H9 (cell line): Measurements from ENCODE around the gene CRHR1. TPM values are rescaled to one million over a fixed set of nuclear protein-coding genes. Genes with fewer than 3 reads are reported as not detected.

ENCODE experiments used
- DNase-seq: peaks from one replicate; pipeline ENCODE4 v3.0.0-alpha.2; 2017
- H2AFZ ChIP-seq: one replicate; pipeline ENCODE4 v1.6.1; 2013; ENCODE audit warnings: mild to moderate bottlenecking, low read length, control low read depth, moderate library complexity
- H2AK5ac ChIP-seq: 2 replicates; pipeline ENCODE4 v1.6.1; 2013; ENCODE audit warnings: low read length, control low read depth, mixed read lengths; ENCODE audit not compliant: insufficient read length
- H2BK120ac ChIP-seq: one replicate; pipeline ENCODE4 v1.6.1; 2013; ENCODE audit warnings: low read depth, mild to moderate bottlenecking, low read length, control low read depth, inconsistent platforms; ENCODE audit not compliant: poor library complexity, severe bottlenecking
- H2BK12ac ChIP-seq: 2 replicates; pipeline ENCODE4 v1.6.1; 2013; ENCODE audit warnings: low read length, control low read depth, mixed read lengths, low read depth; ENCODE audit not compliant: insufficient read length
- H2BK15ac ChIP-seq: 2 replicates; pipeline ENCODE4 v1.6.1; 2013; ENCODE audit warnings: low read depth, low read length, control low read depth
- H2BK20ac ChIP-seq: one replicate; pipeline ENCODE4 v1.6.1; 2013; ENCODE audit warnings: low read depth, mild to moderate bottlenecking, low read length, control low read depth, inconsistent platforms; ENCODE audit not compliant: poor library complexity, severe bottlenecking
- H2BK5ac ChIP-seq: 2 replicates; pipeline ENCODE4 v1.6.1; 2013; ENCODE audit warnings: low read length, control low read depth, mixed read lengths; ENCODE audit not compliant: insufficient read length
- H3K14ac ChIP-seq: 2 replicates; pipeline ENCODE4 v1.6.1; 2013; ENCODE audit warnings: low read length, control low read depth; ENCODE audit not compliant: insufficient read depth
- H3K18ac ChIP-seq: 2 replicates; pipeline ENCODE4 v1.6.1; 2013; ENCODE audit warnings: low read depth, mild to moderate bottlenecking, mixed read lengths, low read length, control low read depth; ENCODE audit not compliant: insufficient read length
- H3K23ac ChIP-seq: 2 replicates; pipeline ENCODE4 v1.6.1; 2013; ENCODE audit warnings: low read length, control low read depth, mixed read lengths, low read depth; ENCODE audit not compliant: insufficient read length
- H3K23me2 ChIP-seq: 2 replicates; pipeline ENCODE4 v1.6.1; 2013; ENCODE audit warnings: low read depth, mild to moderate bottlenecking, mixed read lengths, low read length, control low read depth; ENCODE audit not compliant: insufficient read length, poor library complexity, severe bottlenecking
- H3K27ac ChIP-seq: 2 replicates; pipeline ENCODE4 v1.5.1; 2013; ENCODE audit warnings: low read length, control low read depth, mixed read lengths, low read depth; ENCODE audit not compliant: insufficient read length
- H3K27me3 ChIP-seq: 2 replicates; pipeline ENCODE4 v1.6.1; 2013; ENCODE audit warnings: low read length, control low read depth, inconsistent platforms; ENCODE audit not compliant: insufficient read depth
- H3K4ac ChIP-seq: 2 replicates; pipeline ENCODE4 v1.6.1; 2013; ENCODE audit warnings: low read depth, mild to moderate bottlenecking, control low read depth, inconsistent platforms, low read length, moderate library complexity
- H3K4me1 ChIP-seq: 2 replicates; pipeline ENCODE4 v1.6.1; 2013; ENCODE audit warnings: low read length, control low read depth, inconsistent platforms; ENCODE audit not compliant: insufficient read depth
- H3K4me2 ChIP-seq: 2 replicates; pipeline ENCODE4 v1.6.1; 2013; ENCODE audit warnings: low read length, control low read depth, mixed read lengths; ENCODE audit not compliant: insufficient read length, insufficient read depth
- H3K56ac ChIP-seq: 2 replicates; pipeline ENCODE4 v1.6.1; 2013; ENCODE audit warnings: low read depth, mild to moderate bottlenecking, mixed read lengths, low read length, control low read depth; ENCODE audit not compliant: insufficient read length
- H3K79me1 ChIP-seq: 2 replicates; pipeline ENCODE4 v1.6.1; 2013; ENCODE audit warnings: low read depth, mild to moderate bottlenecking, moderate library complexity, low read length, control low read depth, inconsistent platforms; ENCODE audit not compliant: insufficient read depth, poor library complexity, severe bottlenecking
- H3K79me2 ChIP-seq: 2 replicates; pipeline ENCODE4 v1.6.1; 2013; ENCODE audit warnings: low read length, control low read depth, inconsistent platforms; ENCODE audit not compliant: insufficient read depth
- H3K9ac ChIP-seq: 2 replicates; pipeline ENCODE4 v1.6.1; 2013; ENCODE audit warnings: low read length, control low read depth, mixed read lengths; ENCODE audit not compliant: insufficient read length; ENCODE audit errors: extremely low read depth
- H3K9me3 ChIP-seq: one replicate; pipeline ENCODE4 v1.6.1; 2013; ENCODE audit warnings: low read depth, low read length, inconsistent platforms; ENCODE audit not compliant: control insufficient read depth
- H3T11ph ChIP-seq: one replicate; pipeline ENCODE4 v1.6.1; 2013; ENCODE audit warnings: mild to moderate bottlenecking, low read length, control low read depth, inconsistent platforms
- H4K20me1 ChIP-seq: one replicate; pipeline ENCODE4 v1.6.1; 2013; ENCODE audit not compliant: control insufficient read depth, insufficient read length, insufficient read depth
- H4K5ac ChIP-seq: 2 replicates; pipeline ENCODE4 v1.6.1; 2013; ENCODE audit warnings: low read depth, mild to moderate bottlenecking, mixed read lengths, low read length, control low read depth; ENCODE audit not compliant: insufficient read length
- H4K8ac ChIP-seq: replicated peaks from 2 replicates; pipeline ENCODE4 v1.6.1; 2013; ENCODE audit warnings: low read length, control low read depth, mixed read lengths, low read depth; ENCODE audit not compliant: insufficient read length
- H4K91ac ChIP-seq: 2 replicates; pipeline ENCODE4 v1.6.1; 2013; ENCODE audit warnings: low read depth, mild to moderate bottlenecking, moderate library complexity, mixed read lengths, low read length, control low read depth; ENCODE audit not compliant: insufficient read length
- H3K27ac Mint-ChIP-seq, 3 experiments: 2 replicates in 2 of 3; 3 replicates in 1 of 3; pipeline ENCODE4 v1.8.0; 2020 to 2021; ENCODE audit warnings: mixed read lengths in 3 of 3, mild to moderate bottlenecking in 1 of 3, moderate library complexity in 1 of 3
- H3K27me3 Mint-ChIP-seq: 2 replicates; pipeline ENCODE4 v1.8.0; 2021; ENCODE audit warnings: low read depth, mild to moderate bottlenecking, moderate library complexity, mixed read lengths
- H3K36me3 Mint-ChIP-seq, 3 experiments: 2 replicates in 2 of 3; 3 replicates in 1 of 3; pipeline ENCODE4 v1.8.0; 2020 to 2021; ENCODE audit warnings: low read depth in 3 of 3, mixed read lengths in 3 of 3; ENCODE audit not compliant: insufficient read depth in 1 of 3
- H3K4me1 Mint-ChIP-seq, 2 experiments: 2 replicates each; pipeline ENCODE4 v1.8.0; 2020; ENCODE audit warnings: mixed read lengths in 2 of 2
- H3K4me3 Mint-ChIP-seq, 2 experiments: 2 replicates in 1 of 2; 3 replicates in 1 of 2; pipeline ENCODE4 v1.8.0; 2020 to 2021; ENCODE audit warnings: mild to moderate bottlenecking in 2 of 2, mixed read lengths in 2 of 2, moderate library complexity in 1 of 2
- H3K9me3 Mint-ChIP-seq, 2 experiments: 2 replicates in 1 of 2; 3 replicates in 1 of 2; pipeline ENCODE4 v1.8.0; 2020; ENCODE audit warnings: mild to moderate bottlenecking in 2 of 2, mixed read lengths in 2 of 2, moderate library complexity in 1 of 2
- WGBS: extraction: QIAGEN DNeasy Blood & Tissue Kit; methylation state at CpG from one replicate; pipeline ENCODE4 v1.1.7; 2013; ENCODE audit warnings: missing lambda C conversion rate, low lambda C conversion rate, mixed read lengths; ENCODE audit not compliant: insufficient read length; ENCODE audit errors: extremely low coverage; 5-methylcytosine and 5-hydroxymethylcytosine counted together
- total RNA-seq: library from RNA; stranded (reverse); gene quantifications from 2 replicates; pipeline ENCODE4 v1.2.1, GENCODE V29; 2021
- TF ChIP-seq, protein P1 (sequence below): fragments of 200-600 bp; sonication (generic); conservative IDR thresholded peaks from 3 replicates; pipeline ENCODE4 v1.8.0; 2021; ENCODE audit warnings: antibody characterized with exemption, mild to moderate bottlenecking

The CRHR1 gene
- total RNA-seq, 1 experiment from 2014 or later, result 0.52 TPM

DNA sequence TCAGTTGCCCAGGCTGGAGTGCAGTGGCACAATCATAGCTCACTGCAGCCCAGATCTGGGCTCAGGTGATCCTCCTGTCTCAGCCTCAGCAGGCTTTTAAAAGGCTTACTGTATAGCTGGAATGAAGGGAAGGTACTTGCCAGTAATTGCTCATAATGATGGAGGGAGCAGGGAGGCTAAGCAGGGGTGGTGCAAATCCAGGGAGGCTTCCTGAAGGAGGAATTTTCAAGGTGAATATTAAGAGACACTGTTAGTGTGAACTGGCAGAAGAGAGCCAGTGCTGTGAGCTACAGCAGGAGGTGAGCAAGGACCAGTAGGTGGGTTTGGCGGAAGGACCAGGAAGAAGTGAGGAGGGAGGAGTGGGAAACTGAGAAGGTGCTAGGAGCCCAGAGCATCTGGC, 24.7 kb downstream of the CRHR1 start:
- no peak overlapping the region for H2BK120ac ChIP-seq
- H3K56ac ChIP-seq, result no peak overlapping the region
- H3K9ac ChIP-seq, result no peak overlapping the region
- no peak overlapping the region for H3K18ac ChIP-seq
- no peak overlapping the region for H3K4me2 ChIP-seq
- WGBS, result no CpG with 5 or more reads among the region's 1 CpG
- no peaks in the 10 kb centered on the region for H3K27me3 ChIP-seq
- H3T11ph ChIP-seq, result no peak overlapping the region
- no peaks in the 10 kb centered on the region for H3K79me1 ChIP-seq
- H3K23ac ChIP-seq, result no peak overlapping the region
- H2BK15ac ChIP-seq, result no peak overlapping the region
- H3K27me3 Mint-ChIP-seq, result peaks cover 20% of the 10 kb centered on the region
- H3K4me1 ChIP-seq, result no peaks in the 10 kb centered on the region
- TF ChIP-seq, protein P1, sequence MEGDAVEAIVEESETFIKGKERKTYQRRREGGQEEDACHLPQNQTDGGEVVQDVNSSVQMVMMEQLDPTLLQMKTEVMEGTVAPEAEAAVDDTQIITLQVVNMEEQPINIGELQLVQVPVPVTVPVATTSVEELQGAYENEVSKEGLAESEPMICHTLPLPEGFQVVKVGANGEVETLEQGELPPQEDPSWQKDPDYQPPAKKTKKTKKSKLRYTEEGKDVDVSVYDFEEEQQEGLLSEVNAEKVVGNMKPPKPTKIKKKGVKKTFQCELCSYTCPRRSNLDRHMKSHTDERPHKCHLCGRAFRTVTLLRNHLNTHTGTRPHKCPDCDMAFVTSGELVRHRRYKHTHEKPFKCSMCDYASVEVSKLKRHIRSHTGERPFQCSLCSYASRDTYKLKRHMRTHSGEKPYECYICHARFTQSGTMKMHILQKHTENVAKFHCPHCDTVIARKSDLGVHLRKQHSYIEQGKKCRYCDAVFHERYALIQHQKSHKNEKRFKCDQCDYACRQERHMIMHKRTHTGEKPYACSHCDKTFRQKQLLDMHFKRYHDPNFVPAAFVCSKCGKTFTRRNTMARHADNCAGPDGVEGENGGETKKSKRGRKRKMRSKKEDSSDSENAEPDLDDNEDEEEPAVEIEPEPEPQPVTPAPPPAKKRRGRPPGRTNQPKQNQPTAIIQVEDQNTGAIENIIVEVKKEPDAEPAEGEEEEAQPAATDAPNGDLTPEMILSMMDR, result no peak
- H2BK5ac ChIP-seq, result no peak overlapping the region
- peaks cover 2 to 3% of the 10 kb centered on the region in 2 experiments; a peak in 2 of 5 replicates for H3K9me3 Mint-ChIP-seq
- H3K27ac ChIP-seq, result no peak overlapping the region
- no peak overlapping the region for H2BK20ac ChIP-seq
- peaks cover 6 to 13% of the 10 kb centered on the region in 2 experiments for H3K4me1 Mint-ChIP-seq
- no peak overlapping the region for H2AK5ac ChIP-seq
- no peaks in the 10 kb centered on the region for H3K23me2 ChIP-seq
- peak overlapping the region in 1 of 3 experiments; percentile 1; a peak in 3 of 7 replicates for H3K27ac Mint-ChIP-seq
- H3K14ac ChIP-seq, result no peak overlapping the region
- no peak overlapping the region for H2BK12ac ChIP-seq
- H3K36me3 Mint-ChIP-seq, result peaks cover 0 to 2% (median 0%) of the 10 kb centered on the region in 3 experiments; a peak in 1 of 7 replicates
- no peak overlapping the region for H3K4me3 Mint-ChIP-seq
- no peaks in the 10 kb centered on the region for H4K20me1 ChIP-seq
- H3K9me3 ChIP-seq, result no peaks in the 10 kb centered on the region
- H3K79me2 ChIP-seq, result no peaks in the 10 kb centered on the region
- DNase-seq, result no peak
- H2AFZ ChIP-seq, result no peak overlapping the region
- no peak overlapping the region for H4K91ac ChIP-seq
- H3K4ac ChIP-seq, result no peak overlapping the region
- no peak overlapping the region for H4K5ac ChIP-seq
- no peak overlapping the region for H4K8ac ChIP-seq
